C4-2B (cell line): ENCODE results near the gene STAM.

Experiments
- H3K27ac ChIP-seq: fragments of 450-650 bp; 2 replicates; pipeline ENCODE4 v1.5.1; 2017
- ZFX ChIP-seq: fragments of 450-650 bp; IDR thresholded peaks from 2 replicates; pipeline ENCODE4 v1.6.1; 2017
- TF ChIP-seq, protein P1 (sequence below): fragments of 450-650 bp; conservative IDR thresholded peaks from 2 replicates; pipeline ENCODE4 v1.5.1; 2017; ENCODE audit warnings: mild to moderate bottlenecking

The STAM gene

DNA sequence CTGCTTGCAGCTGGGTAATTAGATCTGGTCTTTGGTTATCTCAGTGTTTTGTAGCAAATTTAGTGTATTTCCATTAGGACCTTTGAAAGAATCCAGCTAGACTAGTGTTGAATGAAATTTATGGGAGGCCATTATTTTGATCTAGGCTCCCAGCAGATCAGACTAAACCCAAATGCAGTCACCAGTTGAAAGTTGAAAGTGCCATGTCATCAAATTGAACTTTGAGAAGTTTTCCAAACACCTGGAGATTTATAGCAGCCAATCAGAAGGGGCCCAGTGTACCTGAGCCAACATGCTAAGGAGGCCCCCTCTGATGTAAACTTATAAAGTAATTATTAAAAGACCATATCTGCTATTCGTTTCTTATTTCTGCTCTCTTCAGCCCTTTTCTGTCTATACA, 96.7 kb downstream of the STAM start:
- H3K27ac ChIP-seq, result no peak overlapping the region
- no peak for TF ChIP-seq ZFX
- TF ChIP-seq, protein P1, sequence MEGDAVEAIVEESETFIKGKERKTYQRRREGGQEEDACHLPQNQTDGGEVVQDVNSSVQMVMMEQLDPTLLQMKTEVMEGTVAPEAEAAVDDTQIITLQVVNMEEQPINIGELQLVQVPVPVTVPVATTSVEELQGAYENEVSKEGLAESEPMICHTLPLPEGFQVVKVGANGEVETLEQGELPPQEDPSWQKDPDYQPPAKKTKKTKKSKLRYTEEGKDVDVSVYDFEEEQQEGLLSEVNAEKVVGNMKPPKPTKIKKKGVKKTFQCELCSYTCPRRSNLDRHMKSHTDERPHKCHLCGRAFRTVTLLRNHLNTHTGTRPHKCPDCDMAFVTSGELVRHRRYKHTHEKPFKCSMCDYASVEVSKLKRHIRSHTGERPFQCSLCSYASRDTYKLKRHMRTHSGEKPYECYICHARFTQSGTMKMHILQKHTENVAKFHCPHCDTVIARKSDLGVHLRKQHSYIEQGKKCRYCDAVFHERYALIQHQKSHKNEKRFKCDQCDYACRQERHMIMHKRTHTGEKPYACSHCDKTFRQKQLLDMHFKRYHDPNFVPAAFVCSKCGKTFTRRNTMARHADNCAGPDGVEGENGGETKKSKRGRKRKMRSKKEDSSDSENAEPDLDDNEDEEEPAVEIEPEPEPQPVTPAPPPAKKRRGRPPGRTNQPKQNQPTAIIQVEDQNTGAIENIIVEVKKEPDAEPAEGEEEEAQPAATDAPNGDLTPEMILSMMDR, result no peak

DNA sequence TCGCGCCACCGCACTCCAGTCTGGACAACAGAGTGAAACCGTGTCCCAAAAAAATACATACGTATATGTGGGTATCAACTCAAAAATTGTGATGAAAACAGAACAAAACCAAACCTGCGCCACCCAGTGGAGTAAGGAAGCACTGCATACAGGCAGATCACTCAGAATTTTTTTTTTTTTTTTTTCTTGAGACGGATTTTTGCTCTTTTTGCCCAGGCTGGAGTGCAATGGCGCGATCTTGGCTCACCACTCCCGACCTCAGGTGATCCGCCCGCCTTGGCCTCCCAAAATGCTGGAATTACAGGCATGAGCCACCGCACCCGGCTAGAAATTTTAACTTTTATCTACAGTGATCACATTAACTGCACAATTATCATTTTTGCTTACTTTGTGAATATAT, 99.0 kb downstream of the STAM start:
- H3K27ac ChIP-seq, result no peak overlapping the region
- TF ChIP-seq ZFX, result no peak
- TF ChIP-seq, protein P1, result peak; percentile 94

DNA sequence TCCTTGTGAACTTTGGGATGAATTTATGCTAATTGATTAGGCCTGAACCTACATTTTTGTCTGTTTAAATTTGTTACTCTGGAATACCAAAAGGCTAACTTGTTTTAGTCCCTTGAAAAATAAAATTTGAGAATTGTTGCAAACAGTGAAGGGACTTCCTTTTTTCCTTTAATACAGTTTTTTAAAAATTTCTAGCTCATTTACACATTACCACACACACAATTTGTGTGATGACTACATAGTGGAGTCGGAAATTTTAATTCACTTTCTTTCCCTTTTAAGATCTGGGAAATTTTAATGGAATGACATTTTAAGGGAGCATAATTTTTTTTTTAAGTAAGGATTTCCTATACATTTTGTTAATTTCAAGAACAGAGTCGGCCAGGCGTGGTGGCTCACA, 99.5 kb downstream of the STAM start:
- TF ChIP-seq, protein P1, result no peak
- no peak for TF ChIP-seq ZFX
- H3K27ac ChIP-seq, result no peak overlapping the region

DNA sequence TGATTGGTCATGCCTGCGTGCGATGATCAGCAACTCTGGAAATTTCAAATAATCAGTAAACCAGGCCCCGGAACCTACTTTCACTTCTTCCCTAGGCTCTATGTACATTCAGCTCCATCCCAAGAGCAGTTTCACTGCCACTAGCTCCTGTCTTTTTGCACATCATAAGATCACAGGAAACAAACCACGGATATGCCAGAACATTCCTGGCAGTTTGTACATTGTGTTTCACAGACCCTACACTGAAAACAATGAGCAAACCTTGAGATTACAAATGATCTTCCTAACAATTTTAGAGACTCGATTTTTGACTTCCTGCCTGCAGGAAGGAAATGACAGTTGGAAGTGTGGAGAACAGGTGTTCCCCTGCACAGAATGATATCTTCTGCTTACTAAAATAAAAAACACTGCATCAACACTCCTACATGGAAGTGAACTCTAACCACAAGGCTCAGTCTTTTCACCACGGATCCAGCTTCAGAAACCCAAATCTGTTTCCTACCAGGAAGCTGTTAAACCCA, 100.5 kb downstream of the STAM start:
- no peak for TF ChIP-seq ZFX
- TF ChIP-seq, protein P1, result no peak
- H3K27ac ChIP-seq, result no peak overlapping the region

DNA sequence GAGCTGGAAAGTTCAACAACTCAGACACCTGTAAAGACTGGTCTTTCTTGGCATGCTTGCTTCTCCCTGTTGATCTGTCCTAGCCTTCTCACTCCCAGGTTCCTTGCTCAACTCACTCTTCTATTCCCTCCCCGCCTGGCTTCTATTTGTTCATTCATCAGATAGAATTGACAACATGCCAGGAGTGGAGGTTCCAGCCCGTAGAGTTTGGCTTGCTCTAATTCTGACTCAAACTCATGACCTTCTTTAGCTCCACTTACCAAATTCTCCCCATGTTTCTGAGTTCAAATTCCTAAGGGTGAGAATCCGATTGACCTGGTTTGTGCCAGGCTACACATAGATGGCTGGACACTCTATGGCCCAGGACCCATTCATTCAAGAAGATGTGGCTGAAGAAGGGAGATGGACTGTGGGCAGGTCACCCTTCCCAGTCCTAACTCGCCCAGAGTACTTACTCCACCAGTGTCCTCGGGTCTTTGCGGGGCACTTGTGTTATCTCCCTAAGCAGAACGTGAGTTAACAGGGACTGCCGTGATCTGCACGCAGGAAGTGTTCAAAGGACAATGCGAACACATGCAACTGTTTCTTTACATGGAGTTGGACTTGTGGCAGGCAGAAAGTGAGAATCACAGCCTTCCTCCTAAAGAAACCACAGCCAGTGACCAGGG, 104.1 kb downstream of the STAM start:
- TF ChIP-seq, protein P1, result no peak
- TF ChIP-seq ZFX, result no peak
- no peak overlapping the region for H3K27ac ChIP-seq

DNA sequence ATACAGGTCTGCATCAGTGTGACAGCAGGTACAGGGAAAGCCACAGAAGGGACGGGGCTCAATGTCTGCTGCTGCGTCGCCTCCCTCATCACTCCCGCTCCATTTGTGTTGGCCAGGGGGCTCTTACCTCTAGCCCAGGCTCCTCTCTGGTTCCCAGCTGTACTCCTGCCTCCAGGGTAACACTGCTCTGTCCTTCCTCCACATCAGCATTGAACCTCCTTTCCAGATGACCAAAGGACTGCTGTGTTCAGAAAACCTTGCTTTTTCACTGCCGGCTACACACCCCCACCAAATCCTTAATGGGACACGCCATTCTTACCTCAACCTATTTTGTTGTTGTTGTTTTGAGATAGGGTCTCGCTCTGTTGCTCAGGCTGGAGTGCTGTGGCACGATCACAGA, 105.9 kb downstream of the STAM start:
- TF ChIP-seq, protein P1, result no peak
- TF ChIP-seq ZFX, result no peak
- H3K27ac ChIP-seq, result no peak overlapping the region

DNA sequence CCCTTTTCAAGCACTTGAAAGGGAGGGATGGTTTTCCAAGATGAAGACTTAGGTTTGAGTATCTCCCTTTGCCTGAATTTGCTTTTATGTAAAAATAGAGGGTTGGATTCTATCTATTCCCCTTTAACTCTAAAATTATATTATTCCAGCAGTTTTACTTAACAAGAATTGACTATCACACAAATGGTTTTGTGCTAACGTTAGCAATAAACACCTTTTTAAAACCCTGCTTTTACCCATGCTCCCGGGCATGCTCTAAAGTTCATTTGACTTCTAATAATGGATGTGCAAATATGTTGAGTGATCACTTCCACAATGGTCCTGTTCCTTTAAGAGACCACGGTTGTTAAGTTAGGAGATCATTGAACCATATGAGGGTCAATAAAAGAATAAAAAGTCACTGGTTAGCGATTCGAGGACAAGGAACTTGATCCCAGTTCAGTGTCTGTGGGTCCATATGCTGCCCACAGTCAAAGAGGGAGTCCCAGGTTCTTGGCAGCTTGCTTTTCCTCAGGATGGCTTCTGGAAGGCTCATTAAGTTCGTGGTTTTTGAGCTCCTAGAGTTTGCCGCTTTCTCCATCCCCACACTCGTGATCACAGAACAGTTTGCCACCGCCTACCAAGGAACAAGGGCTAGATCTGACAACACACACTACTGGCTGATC, 108.0 kb downstream of the STAM start, which contains the start of gene TMEM236:
Gene TMEM236 (plus strand): TSS at position 421 of the 665 bp plus-strand sequence. CDS start 95 bp downstream, at position 516.
- TF ChIP-seq ZFX, result no peak
- TF ChIP-seq, protein P1, result no peak
- no peak within 1 kb of the TSS for H3K27ac ChIP-seq
